Naive B cell (primary cell): ENCODE measurements around the gene ZNF74. TPM values are rescaled to one million over a fixed set of nuclear protein-coding genes. Genes with fewer than 3 reads are reported as not detected.
A peak's percentile ranks its signal among the peaks of the same experiment; 100 is the strongest.
"Not testable (repeated sequence)": the region's sequence is repeated elsewhere in the genome, so short reads cannot be mapped to it uniquely, and the experiment has no call there.

ENCODE experiments used
- ATAC-seq, 2 donors: fragments of 150-1000 bp; cut with Tn5 transposase; 2 replicates each; pipeline ENCODE4 v1.10.0; 2021; ENCODE audit warnings: low read depth in 2 of 2, mild to moderate bottlenecking in 2 of 2, moderate library complexity in 2 of 2
- DNase-seq: peaks from one replicate; pipeline ENCODE4 v3.0.0; 2022
- H3K27ac Mint-ChIP-seq, 6 donors: one replicate each; pipeline ENCODE4 v1.8.0; 2020 to 2022; ENCODE audit warnings: mild to moderate bottlenecking in 6 of 6, mixed read lengths in 6 of 6, moderate library complexity in 5 of 6, inconsistent platforms in 2 of 6
- H3K27me3 Mint-ChIP-seq, 3 donors: one replicate each; pipeline ENCODE4 v1.8.0; 2021 to 2022; ENCODE audit warnings: mixed read lengths in 3 of 3, mild to moderate bottlenecking in 1 of 3
- H3K36me3 Mint-ChIP-seq, 2 donors: one replicate each; pipeline ENCODE4 v1.8.0; 2020 to 2022; ENCODE audit warnings: mixed read lengths in 2 of 2, inconsistent platforms in 1 of 2, mild to moderate bottlenecking in 1 of 2
- H3K4me1 Mint-ChIP-seq, 3 donors: one replicate each; pipeline ENCODE4 v1.8.0; 2020 to 2022; ENCODE audit warnings: mixed read lengths in 3 of 3, inconsistent platforms in 1 of 3, mild to moderate bottlenecking in 1 of 3, moderate library complexity in 1 of 3
- H3K4me3 Mint-ChIP-seq, 8 donors: one replicate each; pipeline ENCODE4 v1.8.0; 2020 to 2022; ENCODE audit warnings: mild to moderate bottlenecking in 8 of 8, mixed read lengths in 8 of 8, moderate library complexity in 8 of 8, inconsistent platforms in 2 of 8
- H3K9me3 Mint-ChIP-seq, 7 donors: one replicate each; pipeline ENCODE4 v1.8.0; 2020 to 2022; ENCODE audit warnings: mixed read lengths in 7 of 7, mild to moderate bottlenecking in 5 of 7, inconsistent platforms in 2 of 7, moderate library complexity in 1 of 7
- polyA plus RNA-seq, 6 donors: library from polyadenylated mRNA; unstranded; fragments of 300-500 nt; fragmentation: Illumina TruSeq; gene quantifications; one replicate each; pipeline ENCODE4 v1.2.3, GENCODE V29; 2021; ENCODE audit warnings: low read depth in 6 of 6

Gene ZNF74
- polyA plus RNA-seq, 6 donors from 2014 or later, result 2.4 to 8.5 (median 5.5) TPM

DNA sequence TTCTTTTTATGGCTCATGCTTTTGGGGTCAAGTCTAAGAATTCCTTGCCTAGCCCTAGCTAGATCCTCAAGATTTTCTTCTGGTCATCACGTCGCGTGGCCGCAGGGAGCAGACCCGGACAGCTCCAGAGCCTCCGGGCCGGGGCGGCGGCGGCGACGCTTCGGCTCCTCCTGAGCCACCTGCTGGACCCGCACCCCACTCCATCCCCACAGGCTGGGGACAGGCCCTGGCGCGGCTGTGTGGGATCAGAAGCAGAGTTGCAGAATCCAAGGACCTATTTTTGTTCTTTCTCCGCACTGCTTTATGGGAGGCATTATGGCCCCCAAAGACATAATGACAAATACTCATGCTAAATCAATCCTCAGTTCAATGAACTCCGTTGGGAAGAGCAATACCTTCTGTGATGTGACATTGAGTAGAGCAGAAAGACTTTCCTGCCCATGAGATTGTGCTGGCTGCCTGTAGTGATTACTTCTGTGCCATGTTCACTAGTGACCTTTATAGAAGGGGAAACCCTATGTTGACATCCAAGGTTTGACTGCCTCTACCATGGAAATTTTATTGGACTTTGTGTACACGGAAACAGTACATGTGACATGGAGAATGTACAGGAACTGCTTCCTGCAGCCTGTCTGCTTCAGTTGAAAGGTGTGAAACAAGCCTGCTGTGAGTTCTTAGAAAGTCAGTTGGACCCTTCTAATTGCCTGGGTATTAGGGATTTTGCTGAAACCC lies 56.0 kb downstream of the ZNF74 start:
- H3K27ac Mint-ChIP-seq, result no peak overlapping the region
- no peak for DNase-seq
- H3K36me3 Mint-ChIP-seq, result peaks cover 6 to 15% of the 10 kb centered on the region in 2 donors
- H3K27me3 Mint-ChIP-seq, result no peaks in the 10 kb centered on the region
- no peaks in the 10 kb centered on the region for H3K9me3 Mint-ChIP-seq
- ATAC-seq, result no peak
- peaks cover 0 to under 1% (median 0%) of the 10 kb centered on the region in 3 donors for H3K4me1 Mint-ChIP-seq
- H3K4me3 Mint-ChIP-seq, result no peak overlapping the region

GRCh38 chr22:20450551-20450906 lies 56.6 kb downstream of the ZNF74 start:
- peaks cover under 1 to 3% (median under 1%) of the 10 kb centered on the region in 3 donors for H3K4me1 Mint-ChIP-seq
- H3K27ac Mint-ChIP-seq, result peak overlapping the region in 1 of 6 donors; percentile 50
- no peak overlapping the region for H3K4me3 Mint-ChIP-seq

GRCh38 chr22:20451129-20451778 lies 57.3 kb downstream of the ZNF74 start:
- ATAC-seq, H3K27me3 Mint-ChIP-seq, H3K27ac Mint-ChIP-seq, H3K9me3 Mint-ChIP-seq, DNase-seq, H3K4me3 Mint-ChIP-seq: not testable (repeated sequence)
- Mint-ChIP-seq H3K4me1 (peaks cover 8 to 10% (median 8%) of the 10 kb centered on the region in 3 donors), H3K36me3 (peaks cover 6 to 20% of the 10 kb centered on the region in 2 donors)

More at GRCh38 chr22:20450551-20450906, 56.6 kb downstream of the ZNF74 start:
- Mint-ChIP-seq H3K27me3 (no peaks in the 10 kb centered on the region), H3K36me3 (peaks cover 6 to 20% of the 10 kb centered on the region in 2 donors), H3K9me3 (no peaks in the 10 kb centered on the region)
- DNase-seq (no peak), ATAC-seq (no peak)

GRCh38 chr22:20451920-20452319 lies 58.0 kb downstream of the ZNF74 start:
- Mint-ChIP-seq H3K4me1 (peaks cover 14 to 17% (median 14%) of the 10 kb centered on the region in 3 donors), H3K4me3 (no peak overlapping the region), H3K27me3 (no peaks in the 10 kb centered on the region), H3K27ac (no peak overlapping the region), H3K36me3 (peaks cover 6 to 14% of the 10 kb centered on the region in 2 donors), H3K9me3 (no peaks in the 10 kb centered on the region)
- DNase-seq (no peak), ATAC-seq (no peak)

GRCh38 chr22:20453222-20453621 lies 59.3 kb downstream of the ZNF74 start:
- ATAC-seq (no peak), DNase-seq (no peak)
- H3K27me3 Mint-ChIP-seq, result no peaks in the 10 kb centered on the region
- no peaks in the 10 kb centered on the region for H3K9me3 Mint-ChIP-seq
- H3K4me3 Mint-ChIP-seq, result no peak overlapping the region
- peaks cover 16 to 18% (median 17%) of the 10 kb centered on the region in 3 donors for H3K4me1 Mint-ChIP-seq
- H3K27ac Mint-ChIP-seq, result peak overlapping the region in 1 of 6 donors; percentile 13
- peaks cover 6 to 12% of the 10 kb centered on the region in 2 donors for H3K36me3 Mint-ChIP-seq

DNA sequence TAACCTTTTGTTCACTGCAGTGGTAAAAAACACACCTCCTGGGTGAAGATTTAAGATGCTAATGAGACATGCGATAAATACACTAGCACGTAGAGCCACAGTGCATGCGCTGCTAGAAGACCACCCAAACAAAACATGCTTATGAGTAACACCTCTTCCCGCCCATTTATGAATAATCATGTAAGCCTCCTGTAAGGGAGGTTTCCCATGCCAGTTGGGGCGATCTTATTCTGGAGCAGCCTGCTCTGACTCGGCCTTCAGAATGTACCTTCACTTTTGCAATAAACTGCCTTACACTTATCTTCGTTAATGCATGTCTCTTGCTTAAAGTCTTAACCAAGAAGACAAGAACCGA lies 61.7 kb downstream of the ZNF74 start:
- Mint-ChIP-seq H3K27me3 (no peaks in the 10 kb centered on the region), H3K9me3 (no peaks in the 10 kb centered on the region), H3K36me3 (peaks cover 12 to 19% of the 10 kb centered on the region in 2 donors), H3K4me3 (peak overlapping the region in 1 of 8 donors; percentile 9), H3K27ac (peak overlapping the region in 1 of 6 donors; percentile 47), H3K4me1 (peaks cover 22 to 31% (median 23%) of the 10 kb centered on the region in 3 donors)
- DNase-seq (no peak), ATAC-seq (no peak)

- peaks cover 22 to 31% (median 27%) of the 10 kb centered on the region in 3 donors for H3K4me1 Mint-ChIP-seq
- H3K27me3 Mint-ChIP-seq, result no peaks in the 10 kb centered on the region
- peak; percentile 72 for DNase-seq
- H3K27ac Mint-ChIP-seq, result peak overlapping the region in 4 of 6 donors; percentile 47 to 86 (median 62)
- peaks cover 12 to 17% of the 10 kb centered on the region in 2 donors for H3K36me3 Mint-ChIP-seq
- peak overlapping the region in 2 of 8 donors; percentile 9 to 80 for H3K4me3 Mint-ChIP-seq
- ATAC-seq, result peak; percentile 95 to 98
- H3K9me3 Mint-ChIP-seq, result no peaks in the 10 kb centered on the region
Observed at GRCh38 chr22:20456064-20456721, 62.2 kb downstream of the ZNF74 start.

- H3K27ac Mint-ChIP-seq, result peak overlapping the region in 2 of 6 donors; percentile 64 to 86
- no peaks in the 10 kb centered on the region for H3K9me3 Mint-ChIP-seq
- peaks cover 10 to 14% of the 10 kb centered on the region in 2 donors for H3K36me3 Mint-ChIP-seq
- no peak for DNase-seq
- ATAC-seq, result no peak
- no peak overlapping the region for H3K4me3 Mint-ChIP-seq
- peaks cover 22 to 31% (median 29%) of the 10 kb centered on the region in 3 donors for H3K4me1 Mint-ChIP-seq
- H3K27me3 Mint-ChIP-seq, result no peaks in the 10 kb centered on the region
Observed at GRCh38 chr22:20456722-20457076, 62.7 kb downstream of the ZNF74 start.

GRCh38 chr22:20457506-20458240 lies 63.7 kb downstream of the ZNF74 start:
- ATAC-seq (no peak), DNase-seq (no peak)
- Mint-ChIP-seq H3K9me3 (no peaks in the 10 kb centered on the region), H3K27ac (peak overlapping the region in 1 of 6 donors; percentile 47), H3K4me1 (peaks cover 22 to 37% (median 34%) of the 10 kb centered on the region in 3 donors), H3K27me3 (no peaks in the 10 kb centered on the region), H3K36me3 (peaks cover 10 to 14% of the 10 kb centered on the region in 2 donors), H3K4me3 (peak overlapping the region in 1 of 8 donors; percentile 35)

Other genes with a start within 250 kb of the ZNF74 start
- not detected for gene CCDC188, start 243.1 kb upstream of the ZNF74 start, polyA plus RNA-seq
- not detected for gene RTN4R, start 125.8 kb upstream of the ZNF74 start, polyA plus RNA-seq
- 10 to 100 TPM; 54.0 to 84.4 (median 56.6) TPM for gene DGCR6L, start 74.1 kb upstream of the ZNF74 start, polyA plus RNA-seq
- under 1 TPM in 4 of 6 donors, not detected in 2; 0.25 to 0.64 (median 0.36) TPM for gene SCARF2, start 43.7 kb downstream of the ZNF74 start, polyA plus RNA-seq
- gene KLHL22, start 101.6 kb downstream of the ZNF74 start, polyA plus RNA-seq, result 10 to 100 TPM in 5 of 6 donors, 1 to 10 TPM in 1; 4.7 to 24.3 (median 15.9) TPM
- gene MED15, start 113.5 kb downstream of the ZNF74 start, polyA plus RNA-seq, result 10 to 100 TPM in 5 of 6 donors, 1 to 10 TPM in 1; 7.3 to 41.8 (median 17.1) TPM